A172 (cell line): ENCODE measurements around the gene GARIN5A. TPM values are rescaled to one million over a fixed set of nuclear protein-coding genes. Genes with fewer than 3 reads are reported as not detected.
A peak's percentile ranks its signal among the peaks of the same experiment; 100 is the strongest.

Experiments
- DNase-seq: peaks from one replicate; pipeline ENCODE4 v3.0.0-alpha.2; 2015; ENCODE audit warnings: low spot score
- total RNA-seq: library from RNA; depleted of rRNA; stranded (reverse); fragments of >200 nt; shearing (Covaris generic); gene quantifications from 2 replicates; pipeline ENCODE4 v1.2.3, GENCODE V29; 2014

Gene GARIN5A
- total RNA-seq, 1 experiment from 2014 or later: 1.6 TPM

DNA sequence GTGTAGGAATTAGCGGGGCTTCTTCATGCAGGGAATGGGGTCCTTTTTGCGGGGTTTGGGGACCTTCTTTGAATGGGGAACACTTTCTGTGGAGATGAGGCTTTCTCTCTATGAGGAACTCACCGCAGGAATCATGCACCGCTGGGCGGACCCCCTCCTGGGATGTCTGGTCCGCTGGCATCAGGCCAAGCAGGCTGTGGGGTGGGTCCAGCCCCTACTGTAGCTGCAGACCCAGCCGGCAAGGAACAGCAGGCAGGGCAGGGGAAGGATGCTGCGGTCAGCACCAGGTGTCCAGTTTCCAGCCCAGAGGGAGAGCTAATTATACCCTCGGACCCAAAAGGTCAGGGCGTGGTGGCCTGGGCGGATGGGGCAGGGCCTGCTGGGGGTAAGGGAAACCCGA lies 42.1 kb downstream of the GARIN5A start:
- DNase-seq: no peak

- DNase-seq: no peak
These were observed 43.2 kb downstream of the GARIN5A start for GRCh38 chr19:50433201-50434180.

- no peak for DNase-seq
These were observed 44.2 kb downstream of the GARIN5A start, which contains the start of gene MYBPC2 for GRCh38 chr19:50432221-50433028. MYBPC2 (plus strand) TSS chr19:50432892; CDS start chr19:50432954, 62 bp downstream.

- peak; percentile 63 for DNase-seq
These were observed 45.1 kb downstream of the GARIN5A start for GRCh38 chr19:50431343-50432220.

DNA sequence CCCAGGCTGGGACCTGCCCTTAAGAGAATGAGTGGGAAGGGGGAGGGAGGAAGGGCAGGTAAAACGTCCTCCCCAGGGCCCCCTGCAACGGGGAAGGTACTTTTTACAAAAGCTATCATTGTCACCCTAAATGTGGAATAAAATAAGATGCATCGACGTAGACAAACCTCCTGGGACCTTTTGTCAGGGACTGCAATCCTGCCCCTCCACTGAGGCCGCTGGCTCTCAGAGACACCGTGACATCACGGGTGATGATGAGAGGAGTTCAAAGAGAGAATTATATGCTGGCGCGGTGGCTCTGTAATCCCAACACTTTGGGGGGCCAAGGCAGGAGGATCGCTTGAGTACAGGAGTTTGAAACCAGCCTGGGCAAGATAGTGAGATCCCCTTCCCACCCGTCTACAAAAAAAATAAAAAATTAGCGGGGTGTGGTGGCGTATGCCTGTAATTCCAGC lies 45.7 kb downstream of the GARIN5A start:
- no peak for DNase-seq

DNA sequence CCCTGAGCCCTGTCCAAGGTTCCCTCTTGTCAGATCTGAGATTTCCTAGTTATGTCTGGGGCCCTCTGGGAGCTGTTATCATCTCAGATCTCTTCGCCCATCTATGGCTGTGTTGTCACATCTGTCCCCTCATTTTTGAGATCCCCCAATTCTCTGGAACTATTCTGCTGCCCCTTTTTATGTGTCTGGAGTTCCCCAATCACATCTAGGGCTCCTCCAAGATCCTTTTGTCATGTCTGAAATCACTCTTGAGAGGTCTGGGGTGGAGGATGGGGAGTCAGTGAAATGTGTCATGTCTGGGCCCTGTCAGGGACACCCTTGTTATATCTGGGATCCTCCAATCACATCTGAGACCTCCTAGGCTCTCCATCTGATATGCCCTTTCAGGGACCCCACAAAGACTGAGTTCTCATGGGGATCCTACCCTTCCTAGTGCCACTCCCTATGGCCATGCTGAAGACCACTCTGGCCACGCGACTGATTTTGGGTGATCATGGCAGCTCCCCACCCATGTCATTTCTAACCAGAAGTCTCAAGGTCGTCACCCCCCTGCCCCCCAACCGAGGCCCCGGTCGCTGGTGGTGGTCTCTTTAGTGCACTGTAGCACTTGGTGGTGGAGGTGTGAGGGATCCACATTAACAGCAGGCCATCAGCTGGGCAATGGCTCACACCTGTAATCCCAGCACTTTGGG lies 47.7 kb downstream of the GARIN5A start:
- DNase-seq: no peak

GRCh38 chr19:50427997-50428425 lies 48.6 kb downstream of the GARIN5A start:
- DNase-seq: no peak

DNA sequence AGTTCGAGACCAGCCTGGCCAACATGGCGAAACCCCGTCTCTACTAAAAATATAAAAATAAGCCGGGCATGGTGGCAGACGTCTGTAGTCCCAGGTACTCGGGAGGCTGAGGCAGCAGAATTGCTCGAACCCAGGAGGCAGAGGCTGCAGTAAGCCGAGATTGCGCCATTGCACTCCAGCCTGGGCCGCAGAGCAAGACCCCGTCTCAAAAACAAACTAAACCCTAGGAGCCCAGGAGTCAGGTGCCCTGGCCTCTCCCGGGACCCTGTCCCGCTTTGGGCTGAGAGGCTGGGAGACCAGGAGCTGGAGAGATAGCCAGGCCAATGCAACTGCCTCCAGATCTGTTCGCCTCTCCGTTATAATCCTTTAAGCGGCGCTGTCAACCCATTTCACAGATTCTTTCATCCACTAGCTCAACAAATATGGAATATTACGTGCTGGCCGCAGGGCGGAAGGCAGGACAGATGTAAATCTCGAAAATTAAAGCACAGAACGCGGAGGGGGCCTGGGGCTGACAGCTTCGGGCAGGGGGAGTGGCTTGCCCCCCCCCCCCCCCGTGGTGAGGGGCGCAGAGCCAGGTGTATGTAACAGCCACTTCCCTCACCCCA lies 49.2 kb downstream of the GARIN5A start:
- no peak for DNase-seq

- no peak for DNase-seq
These were observed 51.1 kb downstream of the GARIN5A start for GRCh38 chr19:50425581-50425980.

GRCh38 chr19:50423279-50424113 lies 53.2 kb downstream of the GARIN5A start:
- no peak for DNase-seq

DNA sequence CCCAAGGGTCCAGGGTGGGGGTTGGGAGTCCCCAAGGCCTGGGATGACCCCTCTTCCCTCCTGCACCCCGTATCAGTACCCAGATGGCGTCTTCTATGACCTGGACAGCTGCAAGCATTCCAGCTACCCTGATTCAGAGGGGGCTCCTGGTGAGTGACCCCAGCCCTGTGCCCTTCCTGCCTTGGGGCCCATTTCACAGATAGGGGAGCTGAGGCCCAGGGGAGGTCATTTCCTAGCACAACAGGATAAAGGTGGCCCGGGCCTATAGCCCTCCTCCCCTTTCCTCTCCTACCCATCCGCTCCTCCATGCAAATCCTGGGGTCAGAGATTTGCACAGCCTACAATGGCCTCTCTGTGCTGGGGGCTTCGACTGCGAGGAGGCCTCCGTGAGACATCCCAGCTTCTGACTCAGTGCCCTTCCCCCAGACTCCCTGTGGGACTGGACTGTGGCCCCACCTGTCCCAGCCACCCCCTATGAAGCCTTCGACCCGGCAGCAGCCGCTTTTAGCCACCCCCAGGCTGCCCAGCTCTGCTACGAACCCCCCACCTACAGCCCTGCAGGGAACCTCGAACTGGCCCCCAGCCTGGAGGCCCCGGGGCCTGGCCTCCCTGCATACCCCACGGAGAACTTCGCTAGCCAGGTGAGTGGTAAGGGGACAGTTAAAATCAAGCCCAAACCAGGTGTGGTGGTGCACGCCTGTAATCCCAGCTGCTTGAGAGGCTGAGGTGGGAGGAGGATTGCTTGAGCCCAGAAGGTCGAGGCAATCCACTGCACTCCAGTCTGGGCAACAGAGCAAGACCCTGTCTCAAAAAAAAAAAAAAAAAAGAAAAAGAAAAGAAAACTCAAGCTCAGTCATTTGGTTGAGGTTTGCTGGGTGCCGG lies 54.0 kb downstream of the GARIN5A start:
- no peak for DNase-seq

GRCh38 chr19:50420808-50421207 lies 55.8 kb downstream of the GARIN5A start:
- no peak for DNase-seq

- no peak for DNase-seq
These were observed 56.5 kb downstream of the GARIN5A start for GRCh38 chr19:50420127-50420526.

GRCh38 chr19:50419580-50420035 lies 57.0 kb downstream of the GARIN5A start:
- no peak for DNase-seq

DNA sequence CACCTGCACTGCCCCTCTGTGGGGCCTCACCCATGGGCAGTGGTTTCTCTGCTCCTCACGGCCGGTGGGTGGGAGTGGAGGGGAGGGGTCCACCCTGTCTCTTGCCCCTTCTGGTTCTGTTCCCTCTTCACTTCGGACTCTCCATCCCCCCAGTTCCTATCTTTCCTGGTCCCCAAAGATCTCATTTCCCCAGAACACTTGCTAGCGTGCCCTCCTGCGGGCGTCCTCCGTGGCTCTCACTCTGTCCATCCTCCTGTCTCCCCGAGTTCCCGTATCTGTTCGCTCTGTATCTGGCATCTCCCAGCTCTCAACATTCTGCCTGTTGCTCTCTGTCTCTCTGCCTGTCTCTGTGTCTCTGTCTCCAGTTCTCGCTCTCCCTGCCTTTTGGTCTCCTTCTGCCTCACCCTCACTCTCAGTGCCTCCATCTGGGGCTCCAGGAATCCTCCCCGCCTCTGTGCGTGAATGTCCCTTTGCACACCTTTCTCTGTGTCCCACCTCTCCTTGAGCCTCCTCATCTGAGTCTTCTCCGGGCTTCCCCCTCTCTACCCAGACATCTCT lies 57.5 kb downstream of the GARIN5A start:
- no peak for DNase-seq

DNA sequence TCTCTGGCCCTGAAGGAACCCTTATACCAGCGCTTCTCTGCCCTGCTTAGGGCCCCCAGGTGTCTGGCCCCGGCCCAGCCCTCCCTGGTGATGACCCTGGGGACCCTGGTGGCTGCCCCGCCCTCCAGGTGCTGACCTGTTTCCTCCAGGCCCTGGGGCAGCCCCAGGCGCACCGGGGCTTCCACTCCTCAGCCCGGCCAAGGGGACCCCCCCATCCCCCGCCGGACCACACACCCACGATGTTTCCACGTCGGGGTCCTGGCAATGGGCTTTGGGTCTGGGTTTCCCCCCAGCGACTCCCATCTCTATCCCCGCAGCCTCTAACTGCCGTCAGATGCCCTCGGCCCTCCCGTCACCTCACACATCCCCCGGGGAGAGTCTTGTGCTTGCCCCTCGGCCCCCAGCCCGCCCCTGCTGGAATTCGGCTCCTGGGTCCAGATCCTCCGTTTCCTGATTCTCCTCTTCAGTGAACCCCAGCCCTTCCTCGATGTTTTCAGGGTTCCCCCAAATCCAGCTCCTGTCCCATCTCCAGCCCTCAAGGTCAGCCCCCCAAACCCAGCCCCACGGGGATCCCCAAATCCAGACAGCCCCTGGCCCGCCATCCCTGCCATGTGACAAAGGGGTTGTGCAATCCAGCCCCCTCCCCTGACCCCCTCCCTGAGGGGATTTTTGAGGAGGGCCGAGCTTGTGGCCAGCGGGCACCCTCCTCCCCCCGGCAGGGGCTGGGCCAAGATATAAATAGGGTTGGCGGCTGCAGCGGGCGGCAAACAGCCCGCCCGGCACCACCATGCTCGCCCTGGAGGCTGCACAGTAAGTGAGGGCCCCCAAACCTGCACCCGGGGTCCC lies 58.2 kb downstream of the GARIN5A start, which contains the start of gene SPIB:
Gene SPIB, plus strand, starts transcription at position 763 of the 846 bp plus-strand sequence. Its CDS starts 25 bp downstream, at position 788.
- no peak for DNase-seq
